NCI-H1048 (cell line): ENCODE data around the gene TTLL11.

Experiments used
- DNase-seq: peaks from one replicate; lab custom pipeline; 2025; lab: John Stamatoyannopoulos, UW

Gene TTLL11

GRCh38 chr9:121852651-121853616, 240.2 kb downstream of the TTLL11 start:
- no peak for DNase-seq

- no peak for DNase-seq
Observed at GRCh38 chr9:121852241-121852640, 240.9 kb downstream of the TTLL11 start.

- DNase-seq, result no peak
Observed at GRCh38 chr9:121851641-121852091, 241.4 kb downstream of the TTLL11 start.

GRCh38 chr9:121850366-121850765, 242.7 kb downstream of the TTLL11 start:
- DNase-seq, result no peak

- no peak for DNase-seq
Observed at GRCh38 chr9:121849554-121849953, 243.6 kb downstream of the TTLL11 start.

- DNase-seq, result no peak
Observed at GRCh38 chr9:121844562-121844961, 248.5 kb downstream of the TTLL11 start.

- DNase-seq, result no peak
Observed at GRCh38 chr9:121844098-121844497, 249.0 kb downstream of the TTLL11 start.

GRCh38 chr9:121842612-121842978, 250.5 kb downstream of the TTLL11 start:
- no peak for DNase-seq

- no peak for DNase-seq
Observed at GRCh38 chr9:121841771-121842611, 251.1 kb downstream of the TTLL11 start.

GRCh38 chr9:121840838-121841760, 252.0 kb downstream of the TTLL11 start:
- no peak for DNase-seq

- no peak for DNase-seq
Observed at GRCh38 chr9:121839726-121840500, 253.2 kb downstream of the TTLL11 start.

- DNase-seq, result no peak
Observed at GRCh38 chr9:121838746-121839669, 254.1 kb downstream of the TTLL11 start.

- no peak for DNase-seq
Observed at GRCh38 chr9:121837113-121837961, 255.8 kb downstream of the TTLL11 start.

GRCh38 chr9:121836366-121836885, 256.7 kb downstream of the TTLL11 start:
- DNase-seq, result no peak

- DNase-seq, result no peak
Observed at GRCh38 chr9:121835587-121836365, 257.3 kb downstream of the TTLL11 start.

- no peak for DNase-seq
Observed at GRCh38 chr9:121833061-121833460, 260.0 kb downstream of the TTLL11 start.

GRCh38 chr9:121831869-121832268, 261.2 kb downstream of the TTLL11 start:
- DNase-seq, result no peak
